Measurements from ENCODE around the gene RICTOR.

RICTOR gene

GRCh38 chr5:39074017-39074814, at the start of gene RICTOR:
Gene RICTOR (minus strand): TSS chr5:39074399. CDS start chr5:39074377, 22 bp downstream.
- TF ChIP-seq CTCF (IDR thresholded peaks at IDR 0.05; ENCODE audit: low read depth, low read length, missing control alignments), result no peak
- DNase-seq (ENCODE audit: extremely low read depth, low read depth), result no peak
- H3K4me3 ChIP-seq (replicated peaks; ENCODE audit: low read depth, low read length), result peak within 1 kb of the TSS; percentile 86

- H3K4me3 ChIP-seq (replicated peaks; ENCODE audit: low read depth, low read length), result no peak overlapping the region
- DNase-seq (ENCODE audit: extremely low read depth, low read depth), result no peak
- no peak for TF ChIP-seq CTCF (IDR thresholded peaks at IDR 0.05; ENCODE audit: low read depth, low read length, missing control alignments)
Measured at GRCh38 chr5:39121922-39122321, 47.7 kb upstream of the RICTOR start.

- H3K4me3 ChIP-seq (replicated peaks; ENCODE audit: low read depth, low read length), result no peak overlapping the region
- no peak for DNase-seq (ENCODE audit: extremely low read depth, low read depth)
- no peak for TF ChIP-seq CTCF (IDR thresholded peaks at IDR 0.05; ENCODE audit: low read depth, low read length, missing control alignments)
Measured at GRCh38 chr5:39121315-39121714, 47.1 kb upstream of the RICTOR start.

- H3K4me3 ChIP-seq (replicated peaks; ENCODE audit: low read depth, low read length), result no peak overlapping the region
- no peak for TF ChIP-seq CTCF (IDR thresholded peaks at IDR 0.05; ENCODE audit: low read depth, low read length, missing control alignments)
- no peak for DNase-seq (ENCODE audit: extremely low read depth, low read depth)
Measured at GRCh38 chr5:39120052-39120420, 45.8 kb upstream of the RICTOR start.

GRCh38 chr5:39119404-39120051, 45.3 kb upstream of the RICTOR start:
- no peak for TF ChIP-seq CTCF (IDR thresholded peaks at IDR 0.05; ENCODE audit: low read depth, low read length, missing control alignments)
- no peak for DNase-seq (ENCODE audit: extremely low read depth, low read depth)
- H3K4me3 ChIP-seq (replicated peaks; ENCODE audit: low read depth, low read length), result no peak overlapping the region

GRCh38 chr5:39118638-39119037, 44.4 kb upstream of the RICTOR start:
- no peak overlapping the region for H3K4me3 ChIP-seq (replicated peaks; ENCODE audit: low read depth, low read length)
- no peak for DNase-seq (ENCODE audit: extremely low read depth, low read depth)
- TF ChIP-seq CTCF (IDR thresholded peaks at IDR 0.05; ENCODE audit: low read depth, low read length, missing control alignments), result no peak

Measured in HFF-Myc (cell line).